ENCODE data around the gene SHROOM1. TPM values are rescaled to one million over a fixed set of nuclear protein-coding genes. Genes with fewer than 3 reads are reported as not detected.

Gene SHROOM1
- total RNA-seq, 4 donors from 2014 or later = 4.5 to 21.2 (median 13.1) TPM

GRCh38 chr5:132776131-132776937, 54.1 kb downstream of the SHROOM1 start:
- Histone ChIP-seq H3K27me3 (no peaks in the 10 kb centered on the region), H3K4me1 (peaks cover 41 to 66% (median 59%) of the 10 kb centered on the region in 4 donors), H3K9me3 (no peaks in the 10 kb centered on the region), H3K36me3 (no peaks in the 10 kb centered on the region), H3K27ac (replicated peaks in 1 of 4) (peak overlapping the region; percentile 79 to 88 (median 84)), H3K4me3 (peak overlapping the region; percentile 87 to 95 (median 90))
- 3% methylated on average over 20 of the region's 39 CpGs for WGBS
- TF ChIP-seq POLR2AphosphoS5 (IDR thresholded peaks at IDR 0.05) (no peak), POLR2A (IDR thresholded peaks at IDR 0.05; ENCODE audit: low read depth) (no peak), CTCF (IDR thresholded peaks at IDR 0.05) (no peak), EP300 (IDR thresholded peaks at IDR 0.05) (no peak)
- intact Hi-C loops (cut with DNase I) = loop anchor here (5.0 kb wide), 2 partner anchors 39 to 46 kb away; partner anchors contain the start of gene KIF3A
- no peak for DNase-seq (ENCODE audit: extremely low spot score)

- intact Hi-C loops (cut with DNase I) = loop anchor here (5.0 kb wide), 2 partner anchors 38 to 47 kb away; partner anchors contain the start of gene KIF3A
- WGBS = 39% methylated on average over 7 of the region's 7 CpGs
Measured at GRCh38 chr5:132775476-132775961, 54.9 kb downstream of the SHROOM1 start.

GRCh38 chr5:132774896-132775295, 55.6 kb downstream of the SHROOM1 start:
- no peaks in the 10 kb centered on the region for H3K9me3 ChIP-seq
- TF ChIP-seq POLR2AphosphoS5 (IDR thresholded peaks at IDR 0.05) = no peak
- no peak for TF ChIP-seq POLR2A (IDR thresholded peaks at IDR 0.05; ENCODE audit: low read depth)
- no peak for TF ChIP-seq CTCF (IDR thresholded peaks at IDR 0.05)
- TF ChIP-seq EP300 (IDR thresholded peaks at IDR 0.05) = no peak
- H3K4me3 ChIP-seq = no peak overlapping the region
- no peak for DNase-seq (ENCODE audit: extremely low spot score)
- intact Hi-C loops (cut with DNase I) = loop anchor here (5.0 kb wide), 2 partner anchors 38 to 47 kb away; partner anchors contain the start of gene KIF3A
- H3K27me3 ChIP-seq = no peaks in the 10 kb centered on the region
- H3K27ac ChIP-seq (replicated peaks in 1 of 4) = peak overlapping the region; percentile 79 to 88 (median 84)
- H3K4me1 ChIP-seq = peaks cover 52 to 77% (median 69%) of the 10 kb centered on the region in 4 donors
- no peaks in the 10 kb centered on the region for H3K36me3 ChIP-seq
- 89% methylated on average over 5 of the region's 5 CpGs for WGBS

More at GRCh38 chr5:132775476-132775961, 54.9 kb downstream of the SHROOM1 start:
- no peaks in the 10 kb centered on the region for H3K36me3 ChIP-seq
- peak overlapping the region; percentile 87 to 95 (median 90) for H3K4me3 ChIP-seq
- H3K4me1 ChIP-seq = peaks cover 49 to 73% (median 66%) of the 10 kb centered on the region in 4 donors
- H3K9me3 ChIP-seq = no peaks in the 10 kb centered on the region
- no peaks in the 10 kb centered on the region for H3K27me3 ChIP-seq
- no peak for TF ChIP-seq POLR2A (IDR thresholded peaks at IDR 0.05; ENCODE audit: low read depth)
- TF ChIP-seq CTCF (IDR thresholded peaks at IDR 0.05) = no peak
- TF ChIP-seq EP300 (IDR thresholded peaks at IDR 0.05) = no peak
- no peak for TF ChIP-seq POLR2AphosphoS5 (IDR thresholded peaks at IDR 0.05)
- H3K27ac ChIP-seq (replicated peaks in 1 of 4) = peak overlapping the region; percentile 79 to 88 (median 84)
- no peak for DNase-seq (ENCODE audit: extremely low spot score)

GRCh38 chr5:132774406-132774805, 56.0 kb downstream of the SHROOM1 start:
- Histone ChIP-seq H3K4me1 (peaks cover 52 to 77% (median 69%) of the 10 kb centered on the region in 4 donors), H3K27me3 (no peaks in the 10 kb centered on the region), H3K36me3 (no peaks in the 10 kb centered on the region), H3K4me3 (no peak overlapping the region), H3K27ac (replicated peaks in 1 of 4) (peak overlapping the region; percentile 29 to 88 (median 82)), H3K9me3 (no peaks in the 10 kb centered on the region)
- DNase-seq (ENCODE audit: extremely low spot score) = no peak
- TF ChIP-seq CTCF (IDR thresholded peaks at IDR 0.05) = no peak
- no peak for TF ChIP-seq POLR2AphosphoS5 (IDR thresholded peaks at IDR 0.05)
- no peak for TF ChIP-seq POLR2A (IDR thresholded peaks at IDR 0.05; ENCODE audit: low read depth)
- no peak for TF ChIP-seq EP300 (IDR thresholded peaks at IDR 0.05)
- intact Hi-C loops (cut with DNase I) = no loop called here
- no CpG with 5 or more reads among the region's 3 CpGs for WGBS

Measured in esophagus muscularis mucosa (tissue), 4 donors.